Testis (tissue), 2 donors: ENCODE data around the gene STX5.

Source experiments
- CTCF ChIP-seq, 3 experiments: fragments of 450-650 bp in 2 of 3; fragments of 200-600 bp in 1 of 3; sonication (generic) in 1 of 3; IDR thresholded peaks; one replicate each; pipeline ENCODE4 v1.5.1; 2016 to 2019; ENCODE audit warnings: antibody characterized with exemption in 3 of 3, mild to moderate bottlenecking in 2 of 3, moderate library complexity in 1 of 3
- POLR2A ChIP-seq: fragments of 450-650 bp; IDR thresholded peaks from one replicate; pipeline ENCODE4 v1.6.1; 2017; ENCODE audit warnings: antibody characterized with exemption, mild to moderate bottlenecking, moderate library complexity

- TF ChIP-seq CTCF (IDR thresholded peaks at IDR 0.05) (no peak), POLR2A (no peak)
These were observed 35.6 kb downstream of the STX5 start for GRCh38 chr11:62796281-62796680.
